Raji (cell line): Measurements from ENCODE around the gene TSPAN33.

ENCODE experiments used
- POLR2A ChIP-seq: IDR thresholded peaks from 2 replicates; pipeline ENCODE4 v1.6.1; 2011; ENCODE audit warnings: low read depth, low read length, control low read depth; ENCODE audit not compliant: insufficient read depth

The TSPAN33 gene

DNA sequence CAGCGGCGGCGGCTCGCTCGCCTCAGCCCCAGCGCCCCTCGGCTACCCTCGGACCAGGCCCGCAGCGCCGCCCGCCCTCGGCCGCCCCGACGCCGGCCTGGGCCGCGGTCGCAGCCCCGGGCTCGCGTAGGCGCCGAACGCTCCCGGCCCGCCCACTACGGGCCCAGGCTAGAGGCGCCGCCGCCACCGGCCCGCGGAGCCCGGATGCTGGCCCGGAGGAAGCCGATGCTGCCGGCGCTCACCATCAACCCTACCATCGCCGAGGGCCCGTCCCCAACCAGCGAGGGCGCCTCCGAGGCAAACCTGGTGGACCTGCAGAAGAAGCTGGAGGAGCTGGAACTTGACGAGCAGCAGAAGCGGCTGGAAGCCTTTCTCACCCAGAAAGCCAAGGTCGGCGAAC is 18.2 kb upstream of the TSPAN33 start:
- TF ChIP-seq POLR2A: no peak

GRCh38 chr7:129127154-129127553 is 17.4 kb upstream of the TSPAN33 start:
- no peak for TF ChIP-seq POLR2A

- no peak for TF ChIP-seq POLR2A
These were observed 16.9 kb upstream of the TSPAN33 start for GRCh38 chr7:129127601-129128000.

- TF ChIP-seq POLR2A: no peak
These were observed 10.0 kb upstream of the TSPAN33 start for GRCh38 chr7:129134356-129134987.

DNA sequence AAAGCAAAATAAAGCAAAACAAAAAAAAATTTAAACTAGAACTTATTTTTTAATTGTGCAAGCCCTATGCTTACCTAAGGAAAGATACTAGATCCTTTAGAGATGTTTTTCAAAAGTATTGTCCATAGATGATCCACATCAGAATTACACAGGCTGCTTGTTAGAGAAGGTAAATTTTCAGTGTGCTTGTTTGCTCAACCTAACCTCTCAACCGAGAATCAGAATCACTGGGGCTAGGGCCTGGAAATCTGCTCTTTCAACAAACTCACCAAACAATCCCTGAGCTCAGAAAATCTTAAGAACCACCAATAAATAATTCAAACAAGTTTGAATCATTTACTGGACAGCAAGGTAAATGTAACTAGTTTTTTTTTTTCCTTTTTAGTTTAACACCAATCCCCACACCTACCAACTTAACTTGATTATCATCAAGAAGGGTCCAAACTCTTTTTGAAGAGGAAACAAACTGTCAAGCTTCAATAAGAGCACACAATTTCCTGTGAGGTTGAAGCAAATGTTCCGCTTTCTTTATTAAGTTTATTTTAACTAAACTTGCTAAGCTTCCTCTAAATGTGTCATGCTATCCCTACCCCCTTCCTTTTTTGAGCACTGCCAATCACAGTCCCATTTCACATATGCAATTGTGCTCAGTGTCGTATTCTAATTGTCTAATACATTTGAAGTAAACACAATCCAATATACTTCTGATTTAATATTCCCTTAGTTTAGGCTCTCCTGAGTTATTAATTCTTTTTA is 7.4 kb upstream of the TSPAN33 start:
- TF ChIP-seq POLR2A: no peak

DNA sequence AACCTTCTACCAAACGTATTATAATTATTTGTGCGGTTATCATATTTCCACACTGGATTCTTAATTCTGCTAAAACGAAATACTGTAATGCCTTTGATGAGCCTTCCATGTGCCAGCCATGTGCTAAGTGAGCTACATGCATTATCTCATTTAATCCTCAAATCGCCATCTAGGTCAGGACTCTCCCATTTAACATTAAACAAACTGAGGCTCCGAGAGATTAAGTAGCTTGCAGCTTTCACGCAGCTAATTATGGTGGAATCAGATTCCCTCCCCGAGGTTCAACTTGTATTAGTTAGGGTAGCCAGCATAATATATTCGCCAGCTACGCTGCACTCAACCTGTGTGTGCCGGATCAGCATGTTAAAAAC is 798 bp upstream of the TSPAN33 start:
- TF ChIP-seq POLR2A: no peak

GRCh38 chr7:129144834-129145668 is 544 bp downstream of the TSPAN33 start:
- TF ChIP-seq POLR2A: no peak

GRCh38 chr7:129146237-129146979 is 1.9 kb downstream of the TSPAN33 start:
- TF ChIP-seq POLR2A: no peak

GRCh38 chr7:129147731-129148130 is 3.2 kb downstream of the TSPAN33 start:
- no peak for TF ChIP-seq POLR2A

DNA sequence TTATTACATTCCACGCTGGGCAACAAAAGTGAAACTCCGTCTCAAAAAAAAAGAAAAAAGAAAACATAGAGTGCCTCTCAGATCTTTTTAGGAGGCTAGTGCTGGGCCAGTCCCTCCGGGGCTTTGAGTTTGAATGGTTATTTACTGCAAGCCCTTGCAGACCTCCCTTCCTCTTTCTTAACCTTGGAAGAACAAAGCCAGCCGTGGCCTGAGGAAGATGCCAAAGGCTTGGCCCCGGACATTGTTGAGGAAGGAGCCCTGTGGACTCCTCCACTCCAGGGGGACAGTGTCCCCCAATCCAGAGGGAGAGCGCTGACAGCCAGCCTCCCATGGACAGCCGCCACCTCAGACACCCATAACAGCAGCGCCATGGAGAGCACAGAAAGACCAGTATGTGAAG is 5.0 kb downstream of the TSPAN33 start:
- TF ChIP-seq POLR2A: no peak

DNA sequence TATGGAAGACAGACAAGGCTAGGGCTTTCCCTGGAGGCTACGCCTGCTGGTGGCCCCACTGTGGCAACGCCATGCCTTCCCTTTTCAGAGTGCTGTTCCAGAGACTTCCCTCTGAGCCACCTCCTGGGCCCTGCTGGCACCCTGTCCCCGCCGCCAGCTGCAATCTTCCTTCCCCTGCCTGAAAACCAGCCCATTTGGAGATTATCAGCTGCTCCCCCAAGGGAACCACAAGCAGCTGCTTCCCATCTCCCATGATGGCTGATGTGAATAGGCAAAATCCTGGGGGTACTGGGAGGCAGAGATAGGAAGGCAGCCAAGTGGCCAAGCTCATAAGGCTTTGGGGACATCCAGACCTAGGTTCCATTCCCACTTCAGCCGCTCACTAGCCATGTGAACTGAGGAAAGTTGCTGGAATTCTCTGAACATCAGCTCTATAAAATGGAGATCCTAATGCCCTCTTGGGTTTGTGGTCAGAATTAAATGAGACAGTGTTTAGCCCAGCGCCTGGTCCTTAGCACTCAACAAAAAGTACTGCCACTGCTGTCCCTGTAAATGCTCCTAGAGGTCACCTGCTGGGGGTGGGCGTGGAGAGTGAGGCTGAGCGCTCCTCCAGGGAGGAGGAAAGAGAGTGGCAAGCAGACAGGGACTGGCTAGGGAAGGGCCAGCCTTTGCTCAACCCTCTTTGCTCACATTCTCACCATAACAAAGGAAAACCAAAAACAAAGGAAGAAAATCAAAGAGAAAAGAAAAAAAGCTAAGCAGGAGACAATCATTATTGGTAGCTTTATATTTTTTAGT is 5.9 kb downstream of the TSPAN33 start:
- no peak for TF ChIP-seq POLR2A

DNA sequence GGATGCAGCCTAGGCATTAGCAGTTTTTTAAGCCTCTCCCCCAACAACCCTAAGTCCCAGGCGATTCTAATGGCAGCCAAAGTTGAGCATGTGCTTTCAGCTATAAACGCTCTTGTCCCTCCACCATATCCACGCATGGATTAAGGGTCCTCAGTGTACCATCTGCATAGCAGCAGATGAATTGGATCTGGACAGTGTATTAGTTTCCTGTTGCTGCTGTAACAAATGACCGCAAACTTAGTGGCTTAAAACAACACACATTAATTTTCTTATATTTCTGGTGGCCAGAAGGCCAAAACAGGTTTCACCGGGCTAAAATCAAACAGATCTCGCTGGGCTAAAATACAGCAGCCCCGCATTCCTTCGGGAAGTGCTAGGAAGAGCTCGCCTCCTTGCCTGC is 13.1 kb downstream of the TSPAN33 start:
- no peak for TF ChIP-seq POLR2A

- TF ChIP-seq POLR2A: no peak
These were observed 15.0 kb downstream of the TSPAN33 start for GRCh38 chr7:129159539-129159938.

GRCh38 chr7:129160161-129160905 is 15.8 kb downstream of the TSPAN33 start:
- TF ChIP-seq POLR2A: no peak

DNA sequence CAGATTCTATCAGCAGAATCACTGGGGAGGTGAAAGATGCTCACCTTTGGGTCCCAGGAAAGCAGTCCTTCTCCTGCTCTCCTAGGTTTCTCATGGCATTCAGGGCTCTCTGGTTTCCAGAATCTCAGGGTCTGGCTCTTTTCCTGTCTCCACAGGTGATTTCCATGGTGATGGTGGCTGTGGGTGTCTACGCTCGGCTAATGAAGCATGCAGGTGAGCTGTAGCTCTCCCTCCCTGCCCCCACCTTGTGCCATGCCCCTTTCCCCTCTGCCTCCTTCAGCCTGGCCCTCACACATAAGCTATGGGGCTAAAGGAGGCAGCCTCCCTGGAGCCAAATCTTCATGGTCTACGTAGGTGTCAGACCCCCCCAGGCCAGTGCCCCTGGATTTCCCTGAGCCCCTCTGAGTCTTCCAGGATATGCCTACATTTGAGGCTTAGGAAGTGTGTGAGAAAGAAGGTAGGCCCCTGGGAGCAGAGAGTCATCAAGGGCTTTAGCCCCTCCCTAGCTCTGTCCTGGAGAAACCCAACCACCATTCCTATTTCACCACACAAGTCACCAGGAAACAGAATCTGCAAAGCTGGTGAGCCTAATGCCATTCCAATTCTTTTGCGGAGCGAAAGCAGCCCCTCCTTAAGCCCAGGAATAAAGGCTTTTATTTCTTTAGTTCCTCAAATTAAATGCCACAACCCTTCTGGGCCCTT is 17.2 kb downstream of the TSPAN33 start:
- no peak for TF ChIP-seq POLR2A
